ENCODE measurements around the gene CMIP. TPM values are rescaled to one million over a fixed set of nuclear protein-coding genes. Genes with fewer than 3 reads are reported as not detected.

The CMIP gene
- total RNA-seq, 1 experiment from 2014 or later: 48.2 TPM

- no peaks in the 10 kb centered on the region for H3K9me3 ChIP-seq (ENCODE audit: control insufficient read depth, low read depth, low read length)
- no peak overlapping the region for H4K8ac ChIP-seq (replicated peaks; ENCODE audit: insufficient read length, low read depth, low read length)
- H2BK20ac ChIP-seq (ENCODE audit: low read depth, low read length, poor library complexity, severe bottlenecking): no peak overlapping the region
- no peak overlapping the region for H3K14ac ChIP-seq (ENCODE audit: insufficient read depth, low read length)
- H2BK12ac ChIP-seq (ENCODE audit: insufficient read length, low read depth, low read length): no peak overlapping the region
- Mint-ChIP-seq H3K4me3 (no peak overlapping the region), H3K36me3 (ENCODE audit: insufficient read depth in 1 of 3, low read depth in 3 of 3) (no peaks in the 10 kb centered on the region), H3K4me1 (peaks cover 7 to 18% of the 10 kb centered on the region in 2 experiments), H3K27me3 (ENCODE audit: low read depth) (peaks cover 22% of the 10 kb centered on the region), H3K9me3 (no peaks in the 10 kb centered on the region), H3K27ac (no peak overlapping the region)
- no peak overlapping the region for H2AK5ac ChIP-seq (ENCODE audit: insufficient read length, low read length)
- no peaks in the 10 kb centered on the region for H3K27me3 ChIP-seq (ENCODE audit: insufficient read depth, low read length)
- H3K4me1 ChIP-seq (ENCODE audit: insufficient read depth, low read length): no peaks in the 10 kb centered on the region; the same call in 1 of the 2 replicates
- no peak overlapping the region for H3K56ac ChIP-seq (ENCODE audit: insufficient read length, low read depth, low read length)
- no peak overlapping the region for H4K5ac ChIP-seq (ENCODE audit: insufficient read length, low read depth, low read length)
- H3K27ac ChIP-seq (ENCODE audit: insufficient read length, low read depth, low read length): no peak overlapping the region
- H2BK5ac ChIP-seq (ENCODE audit: insufficient read length, low read length): no peak overlapping the region
- no peak overlapping the region for H3K4ac ChIP-seq (ENCODE audit: low read depth, low read length)
- no peaks in the 10 kb centered on the region for H3K79me1 ChIP-seq (ENCODE audit: insufficient read depth, low read depth, low read length, poor library complexity, severe bottlenecking)
- no peak overlapping the region for H3K18ac ChIP-seq (ENCODE audit: insufficient read length, low read depth, low read length)
- no peak overlapping the region for H2AFZ ChIP-seq (ENCODE audit: low read length)
- H3K79me2 ChIP-seq (ENCODE audit: insufficient read depth, low read length): no peaks in the 10 kb centered on the region
- no peak overlapping the region for H3K4me2 ChIP-seq (ENCODE audit: insufficient read depth, insufficient read length, low read length)
- H2BK15ac ChIP-seq (ENCODE audit: low read depth, low read length): no peak overlapping the region
- no peak overlapping the region for H4K91ac ChIP-seq (ENCODE audit: insufficient read length, low read depth, low read length)
- no peak overlapping the region for H3K9ac ChIP-seq (ENCODE audit: extremely low read depth, insufficient read length, low read length)
- H3K23me2 ChIP-seq (ENCODE audit: insufficient read length, low read depth, low read length, poor library complexity, severe bottlenecking): no peaks in the 10 kb centered on the region
- no peak overlapping the region for H3T11ph ChIP-seq (ENCODE audit: low read length)
- TF ChIP-seq CTCF (conservative IDR thresholded peaks at IDR 0.05): no peak
- H2BK120ac ChIP-seq (ENCODE audit: low read depth, low read length, poor library complexity, severe bottlenecking): no peak overlapping the region
- WGBS (ENCODE audit: extremely low coverage, insufficient read length, low lambda C conversion rate): no CpG with 5 or more reads among the region's 8 CpGs
- no peak for DNase-seq
- H3K23ac ChIP-seq (ENCODE audit: insufficient read length, low read depth, low read length): no peak overlapping the region
- no peaks in the 10 kb centered on the region for H4K20me1 ChIP-seq (ENCODE audit: control insufficient read depth, insufficient read depth, insufficient read length)
These were observed 294.9 kb downstream of the CMIP start for GRCh38 chr16:81739503-81739902.

All from H9 (cell line).